NCI-H128 (cell line): ENCODE results near the gene PPP3R1.

Source experiments
- DNase-seq: peaks from one replicate; lab custom pipeline; 2025; ENCODE audit not compliant: unreplicated experiment; lab: John Stamatoyannopoulos, UW

The PPP3R1 gene

DNA sequence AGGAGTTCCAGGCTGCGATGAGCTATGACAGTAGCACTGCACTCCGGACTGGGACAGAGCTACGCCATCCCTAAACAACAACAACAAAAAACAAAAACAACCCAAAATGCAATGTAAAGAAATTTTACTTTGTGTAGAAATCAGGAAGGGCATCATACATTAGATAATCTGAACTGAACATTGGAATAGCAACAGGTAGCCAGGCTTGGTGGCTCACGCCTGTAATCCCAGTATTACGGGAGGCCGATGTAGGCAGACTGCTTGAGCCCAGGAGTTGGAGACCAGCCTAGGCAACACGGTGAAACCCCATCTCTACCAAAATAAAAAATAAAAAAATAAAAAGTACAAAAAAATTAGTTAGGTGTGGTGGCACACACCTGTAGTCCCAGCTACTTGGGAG lies 96.7 kb downstream of the PPP3R1 start:
- DNase-seq = no peak

DNA sequence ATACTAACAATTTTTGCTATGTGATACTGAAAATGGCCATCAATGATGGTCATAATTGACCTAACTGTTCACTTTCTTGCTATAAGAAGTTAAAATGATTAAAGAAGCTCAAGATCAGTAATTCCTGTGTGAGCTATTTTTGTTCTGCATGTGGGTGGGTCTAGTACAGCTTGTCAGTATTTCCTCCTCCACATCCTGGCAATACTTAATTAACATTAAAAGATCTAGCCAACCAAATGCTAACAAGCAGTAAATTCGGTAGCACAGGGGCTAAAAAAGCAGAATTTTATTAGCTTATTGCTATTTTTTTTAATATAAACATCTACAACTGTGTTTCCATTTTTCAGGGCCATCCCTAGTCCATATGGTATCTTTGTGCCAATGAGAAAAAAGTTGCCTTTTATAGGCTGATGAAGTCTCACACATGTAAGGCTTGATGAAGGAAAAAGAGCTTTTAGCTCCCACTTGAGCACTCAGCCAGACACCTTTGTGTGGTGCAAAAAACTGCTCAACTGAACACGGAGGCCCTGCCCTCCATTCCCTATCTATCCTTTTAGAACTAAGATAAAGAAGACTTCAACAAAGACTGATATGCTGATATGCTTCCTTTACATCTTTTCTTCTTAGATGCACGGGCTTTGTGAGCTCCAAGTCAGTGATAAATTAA lies 99.5 kb downstream of the PPP3R1 start:
- no peak for DNase-seq

DNA sequence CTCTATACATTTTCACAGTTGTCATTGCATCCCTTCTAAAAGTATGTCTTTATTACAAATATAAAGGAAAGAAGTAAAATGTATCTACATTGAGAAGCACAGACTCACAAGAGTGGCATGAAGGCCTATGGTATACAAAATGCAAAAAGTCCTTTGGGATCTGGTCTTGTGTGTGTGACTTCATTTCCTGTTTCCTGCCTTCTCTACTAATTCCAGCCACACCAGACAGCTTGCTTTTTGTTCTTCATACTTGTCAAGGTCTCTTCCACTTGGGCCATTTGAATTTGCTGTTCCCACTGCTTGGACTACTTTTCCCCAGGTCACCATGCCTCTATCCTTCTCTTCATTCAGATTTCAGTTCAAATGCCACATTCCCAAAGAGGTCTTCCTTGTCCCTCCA lies 101.3 kb downstream of the PPP3R1 start:
- no peak for DNase-seq

DNA sequence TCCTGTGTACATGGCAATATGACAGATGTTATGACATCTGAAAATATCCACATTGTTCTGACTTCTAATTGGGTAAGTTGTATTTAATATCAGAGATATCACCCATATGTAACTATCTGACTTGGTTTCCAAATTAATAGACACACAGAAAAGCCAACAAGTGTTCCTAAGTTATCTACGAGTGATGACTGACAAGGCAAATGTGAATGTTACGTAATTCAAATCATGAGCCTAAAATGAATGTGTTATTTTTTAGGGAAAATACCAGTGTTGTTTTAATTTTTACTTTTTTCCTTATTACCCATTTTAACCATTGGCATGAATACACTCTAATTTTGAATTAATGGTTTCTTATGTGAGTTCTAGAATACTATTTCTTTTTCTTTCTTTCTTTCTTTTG lies 110.5 kb downstream of the PPP3R1 start:
- DNase-seq = no peak

DNA sequence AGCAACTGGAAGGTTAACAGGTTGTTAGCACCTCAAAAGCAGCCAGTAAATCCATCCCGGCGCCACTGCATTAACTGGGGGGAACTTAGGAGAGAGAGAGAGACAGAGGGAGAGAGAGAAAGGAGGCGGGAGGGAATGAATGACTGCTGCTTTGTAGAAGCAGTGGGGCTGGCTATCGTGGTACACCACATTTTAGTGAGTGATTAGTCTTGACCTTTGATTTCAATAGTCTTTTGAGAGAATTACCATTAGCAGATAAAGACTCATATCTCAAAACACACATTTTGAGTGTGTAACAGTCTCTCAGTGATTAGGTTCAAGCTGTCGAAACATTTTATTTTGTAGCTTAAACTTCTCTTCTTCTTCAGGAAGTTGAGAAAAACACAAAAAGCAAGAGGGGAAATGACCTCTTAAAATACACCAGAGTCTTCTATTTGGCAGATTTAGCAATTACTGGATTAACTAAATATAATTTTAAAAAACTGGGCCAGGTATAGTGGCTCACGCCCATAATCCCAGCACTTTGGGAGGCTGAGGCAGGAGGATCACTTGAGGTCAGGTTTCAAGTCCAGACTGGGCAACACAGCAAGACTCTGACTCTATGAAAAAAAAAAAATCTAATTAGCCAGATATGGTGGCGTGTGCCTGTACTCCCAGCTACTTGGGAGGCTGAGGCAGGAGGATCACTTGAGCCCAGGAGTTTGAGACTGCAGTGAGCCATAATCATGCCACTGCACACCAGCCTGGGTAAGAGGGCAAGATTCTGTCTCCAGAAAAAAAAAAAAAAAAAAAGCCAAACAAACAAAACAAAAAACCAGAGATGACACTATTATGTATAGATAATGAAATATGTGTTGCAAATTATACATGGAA lies 116.6 kb downstream of the PPP3R1 start:
- DNase-seq = no peak

GRCh38 chr2:68134554-68134953 lies 117.8 kb downstream of the PPP3R1 start:
- no peak for DNase-seq

DNA sequence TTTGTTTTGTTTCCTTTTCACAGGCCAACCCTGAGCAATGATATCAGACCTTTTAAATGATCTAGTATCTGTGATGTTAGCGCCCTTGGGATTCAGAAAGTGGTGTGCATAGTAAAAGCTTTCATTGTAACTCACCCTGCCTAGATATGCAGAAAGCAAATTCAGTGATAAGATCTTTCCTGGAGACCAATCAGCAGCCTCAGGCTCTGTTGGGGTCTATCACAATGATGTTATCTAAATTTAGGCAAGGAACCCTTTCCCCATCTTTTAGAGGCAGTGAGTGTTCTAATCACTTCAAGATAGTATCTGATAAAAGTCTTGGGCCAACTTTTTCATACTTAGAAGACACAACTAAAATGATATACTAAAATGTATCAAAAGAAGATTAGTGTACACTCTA lies 118.2 kb downstream of the PPP3R1 start:
- no peak for DNase-seq
